A673 (cell line): ENCODE measurements around the gene RPS6KA3. TPM values are rescaled to one million over a fixed set of nuclear protein-coding genes. Genes with fewer than 3 reads are reported as not detected.
A peak's percentile ranks its signal among the peaks of the same experiment; 100 is the strongest.

Experiments
- BruUV-seq: library from RNA; stranded (reverse); fragments of 400-500 nt; replicated peaks from 2 replicates; lab custom pipeline; 2021; lab: Mats Ljungman, UMichigan
- CTCF ChIA-PET: fragments of 300-600 bp; sonication (Branson Sonifier 250); formaldehyde crosslinking; loops from one replicate; lab custom pipeline; 2022; ENCODE audit warnings: antibody characterized with exemption; lab: Charles Lee
- POLR2A ChIA-PET: fragments of 300-600 bp; sonication (Branson Sonifier 250); formaldehyde crosslinking; loops from one replicate; lab custom pipeline; 2022; ENCODE audit warnings: antibody characterized with exemption; ENCODE audit not compliant: low non-redundant PET; lab: Charles Lee
- DNase-seq: peaks from one replicate; pipeline ENCODE4 v3.0.0-alpha.2; 2015; ENCODE audit warnings: low spot score
- H3K27ac ChIP-seq: fragments of 200-600 bp; sonication (generic); 2 replicates; pipeline ENCODE4 v1.5.1; 2016; ENCODE audit warnings: mixed run types, low read depth, mild to moderate bottlenecking, mixed read lengths, antibody characterized with exemption, low read length; ENCODE audit not compliant: poor library complexity, severe bottlenecking
- H3K27me3 ChIP-seq: fragments of 200-600 bp; sonication (generic); replicated peaks from 2 replicates; pipeline ENCODE4 v1.6.1; 2017; ENCODE audit warnings: mixed run types, low read depth, mild to moderate bottlenecking, mixed read lengths, antibody characterized with exemption, low read length; ENCODE audit not compliant: insufficient read depth, poor library complexity
- H3K36me3 ChIP-seq: fragments of 200-600 bp; sonication (generic); 2 replicates; pipeline ENCODE4 v1.6.1; 2016; ENCODE audit warnings: mixed run types, mild to moderate bottlenecking, mixed read lengths, antibody characterized with exemption, low read length; ENCODE audit not compliant: insufficient read depth, poor library complexity, severe bottlenecking
- H3K4me1 ChIP-seq: fragments of 200-600 bp; sonication (generic); 2 replicates; pipeline ENCODE4 v1.6.1; 2017; ENCODE audit warnings: mixed run types, mild to moderate bottlenecking, mixed read lengths, antibody characterized with exemption, low read length; ENCODE audit not compliant: insufficient read depth, poor library complexity, severe bottlenecking
- H3K4me3 ChIP-seq: fragments of 200-600 bp; sonication (generic); 2 replicates; pipeline ENCODE4 v1.5.1; 2016; ENCODE audit warnings: low read depth, mixed run types, mild to moderate bottlenecking, mixed read lengths, low read length; ENCODE audit not compliant: poor library complexity, severe bottlenecking
- H3K9me3 ChIP-seq: fragments of 200-600 bp; sonication (generic); 2 replicates; pipeline ENCODE4 v1.6.1; 2016; ENCODE audit warnings: mixed run types, low read depth, mild to moderate bottlenecking, mixed read lengths, antibody characterized with exemption, low read length; ENCODE audit not compliant: poor library complexity, severe bottlenecking
- EZH2 ChIP-seq: fragments of 200-600 bp; sonication (generic); IDR thresholded peaks from 2 replicates; pipeline ENCODE4 v1.6.1; 2017; ENCODE audit warnings: borderline replicate concordance, low read depth, mild to moderate bottlenecking, mixed read lengths, antibody characterized with exemption, low read length; ENCODE audit not compliant: poor library complexity, severe bottlenecking
- intact Hi-C: fragments of 100-400 bp; cut with micrococcal nuclease; formaldehyde crosslinking; loops from one replicate; pipeline ENCODE4 v1.10.0; 2022; ENCODE audit not compliant: unreplicated experiment
- total RNA-seq: library from RNA; stranded (reverse); gene quantifications from 2 replicates; pipeline ENCODE4 v1.2.3, GENCODE V29; 2021
- TF ChIP-seq, protein P1 (sequence below): fragments of 300-800, 200-600 bp; sonication (generic); conservative IDR thresholded peaks from 2 replicates; pipeline ENCODE4 v1.5.1; 2017; ENCODE audit warnings: low read depth, mild to moderate bottlenecking, antibody characterized with exemption, low read length, moderate library complexity, mixed read lengths

RPS6KA3 gene
- total RNA-seq, 1 experiment from 2014 or later = 33.6 TPM

GRCh38 chrX:20265726-20266681 is 705 bp downstream of the RPS6KA3 start:
- POLR2A ChIA-PET = no interaction called here
- Histone ChIP-seq H3K27me3 (no peaks in the 10 kb centered on the region), H3K9me3 (no peaks in the 10 kb centered on the region), H3K27ac (peak overlapping the region; percentile 61), H3K4me1 (peaks cover under 1% of the 10 kb centered on the region), H3K4me3 (peak overlapping the region; percentile 75), H3K36me3 (no peaks in the 10 kb centered on the region)
- intact Hi-C loops = no loop called here
- peak; percentile 23 for DNase-seq
- TF ChIP-seq EZH2 = no peak
- TF ChIP-seq, protein P1, sequence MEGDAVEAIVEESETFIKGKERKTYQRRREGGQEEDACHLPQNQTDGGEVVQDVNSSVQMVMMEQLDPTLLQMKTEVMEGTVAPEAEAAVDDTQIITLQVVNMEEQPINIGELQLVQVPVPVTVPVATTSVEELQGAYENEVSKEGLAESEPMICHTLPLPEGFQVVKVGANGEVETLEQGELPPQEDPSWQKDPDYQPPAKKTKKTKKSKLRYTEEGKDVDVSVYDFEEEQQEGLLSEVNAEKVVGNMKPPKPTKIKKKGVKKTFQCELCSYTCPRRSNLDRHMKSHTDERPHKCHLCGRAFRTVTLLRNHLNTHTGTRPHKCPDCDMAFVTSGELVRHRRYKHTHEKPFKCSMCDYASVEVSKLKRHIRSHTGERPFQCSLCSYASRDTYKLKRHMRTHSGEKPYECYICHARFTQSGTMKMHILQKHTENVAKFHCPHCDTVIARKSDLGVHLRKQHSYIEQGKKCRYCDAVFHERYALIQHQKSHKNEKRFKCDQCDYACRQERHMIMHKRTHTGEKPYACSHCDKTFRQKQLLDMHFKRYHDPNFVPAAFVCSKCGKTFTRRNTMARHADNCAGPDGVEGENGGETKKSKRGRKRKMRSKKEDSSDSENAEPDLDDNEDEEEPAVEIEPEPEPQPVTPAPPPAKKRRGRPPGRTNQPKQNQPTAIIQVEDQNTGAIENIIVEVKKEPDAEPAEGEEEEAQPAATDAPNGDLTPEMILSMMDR = no peak
- BruUV-seq = no TSS peak
- CTCF ChIA-PET = interaction anchor here (0.6 kb wide), 1 partner anchor 20 kb away, joined by 4 read pairs; no protein-coding TSS in a partner anchor

GRCh38 chrX:20265221-20265725 is 1.4 kb downstream of the RPS6KA3 start:
- POLR2A ChIA-PET = no interaction called here
- H3K27ac ChIP-seq = peak overlapping the region; percentile 61
- no peaks in the 10 kb centered on the region for H3K9me3 ChIP-seq
- H3K27me3 ChIP-seq = no peaks in the 10 kb centered on the region
- no TSS peak for BruUV-seq
- H3K4me1 ChIP-seq = peaks cover 4% of the 10 kb centered on the region
- H3K36me3 ChIP-seq = no peaks in the 10 kb centered on the region
- no peak for TF ChIP-seq EZH2
- TF ChIP-seq, protein P1 = no peak
- peak overlapping the region; percentile 75 for H3K4me3 ChIP-seq
- CTCF ChIA-PET = no interaction called here
- intact Hi-C loops = no loop called here
- peak; percentile 57 for DNase-seq

- Histone ChIP-seq H3K4me1 (peaks cover 4% of the 10 kb centered on the region), H3K27me3 (peaks cover 4% of the 10 kb centered on the region), H3K36me3 (no peaks in the 10 kb centered on the region), H3K4me3 (no peak overlapping the region), H3K9me3 (no peaks in the 10 kb centered on the region), H3K27ac (no peak overlapping the region)
- DNase-seq = no peak
- ChIA-PET CTCF (no interaction called here), POLR2A (no interaction called here)
- BruUV-seq = no TSS peak
- no peak for TF ChIP-seq EZH2
- TF ChIP-seq, protein P1 = no peak
- intact Hi-C loops = no loop called here
These were observed 3.2 kb downstream of the RPS6KA3 start for GRCh38 chrX:20263474-20263873.
